Left ventricle myocardium inferior (tissue), 1 donor: ENCODE data around the gene LRRC70. TPM values are rescaled to one million over a fixed set of nuclear protein-coding genes. Genes with fewer than 3 reads are reported as not detected.
"Not testable (repeated sequence)": the region's sequence is repeated elsewhere in the genome, so short reads cannot be mapped to it uniquely, and the experiment has no call there.

Experiments
- DNase-seq: peaks from one replicate; pipeline ENCODE4 v3.0.0-alpha.2; 2020
- H3K27ac ChIP-seq: fragments of 200-600 bp; replicated peaks from 2 replicates; pipeline ENCODE4 v1.8.0; 2021
- H3K27me3 ChIP-seq: fragments of 200-600 bp; 2 replicates; pipeline ENCODE4 v1.8.0; 2021; ENCODE audit warnings: low read depth
- H3K36me3 ChIP-seq: fragments of 200-600 bp; 2 replicates; pipeline ENCODE4 v1.8.0; 2021
- H3K4me1 ChIP-seq: fragments of 200-600 bp; 2 replicates; pipeline ENCODE4 v1.8.0; 2021
- H3K4me3 ChIP-seq: fragments of 200-600 bp; 2 replicates; pipeline ENCODE4 v1.8.0; 2021; ENCODE audit warnings: mild to moderate bottlenecking, moderate library complexity
- H3K9me3 ChIP-seq: fragments of 200-600 bp; replicated peaks from 2 replicates; pipeline ENCODE4 v1.8.0; 2021
- intact Hi-C: fragments of 100-400 bp; cut with micrococcal nuclease; formaldehyde crosslinking; loops from one replicate; pipeline ENCODE4 v1.11.0; 2022
- total RNA-seq: library from RNA; stranded (reverse); fragmentation: NEBNext Ultra II Directional; extraction: Animal tissue kit (Norgen Biotek cat#: 25700); gene quantifications from one replicate; pipeline ENCODE4 v1.2.1, GENCODE V29; 2021
- TF ChIP-seq, protein P1 (sequence below): fragments of 200-600 bp; IDR thresholded peaks from 2 replicates; pipeline ENCODE4 v1.8.0; 2021; ENCODE audit warnings: antibody characterized with exemption, mild to moderate bottlenecking, borderline replicate concordance
- donor health status: DM: no; HTN: yes; CAD: no; lungs with severe emphysema.

Gene LRRC70
- total RNA-seq, 1 donor from 2014 or later = 0.77 TPM

DNA sequence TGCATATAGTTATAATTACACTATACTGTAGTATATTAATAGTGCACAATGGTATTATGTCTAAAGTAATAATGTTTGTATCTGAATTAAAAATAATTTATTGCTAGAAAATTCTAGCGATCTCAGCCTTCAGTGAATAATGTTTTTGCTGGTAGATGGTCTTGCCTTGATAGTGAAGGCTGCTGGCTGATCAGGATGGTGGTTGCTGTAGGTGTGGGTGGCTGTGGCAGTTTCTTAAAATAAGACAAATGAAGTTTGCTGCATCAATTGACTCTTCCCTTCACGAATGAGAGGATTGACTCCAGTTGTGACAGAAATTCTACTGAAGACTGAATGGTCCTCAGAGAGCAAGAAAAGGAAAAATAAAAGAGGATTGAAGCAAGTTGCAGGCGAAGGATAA lies 19.7 kb upstream of the LRRC70 start:
- peaks cover 50% of the 10 kb centered on the region for H3K36me3 ChIP-seq
- H3K4me1 ChIP-seq = peaks cover 5% of the 10 kb centered on the region
- intact Hi-C loops = no loop called here
- TF ChIP-seq, protein P1, sequence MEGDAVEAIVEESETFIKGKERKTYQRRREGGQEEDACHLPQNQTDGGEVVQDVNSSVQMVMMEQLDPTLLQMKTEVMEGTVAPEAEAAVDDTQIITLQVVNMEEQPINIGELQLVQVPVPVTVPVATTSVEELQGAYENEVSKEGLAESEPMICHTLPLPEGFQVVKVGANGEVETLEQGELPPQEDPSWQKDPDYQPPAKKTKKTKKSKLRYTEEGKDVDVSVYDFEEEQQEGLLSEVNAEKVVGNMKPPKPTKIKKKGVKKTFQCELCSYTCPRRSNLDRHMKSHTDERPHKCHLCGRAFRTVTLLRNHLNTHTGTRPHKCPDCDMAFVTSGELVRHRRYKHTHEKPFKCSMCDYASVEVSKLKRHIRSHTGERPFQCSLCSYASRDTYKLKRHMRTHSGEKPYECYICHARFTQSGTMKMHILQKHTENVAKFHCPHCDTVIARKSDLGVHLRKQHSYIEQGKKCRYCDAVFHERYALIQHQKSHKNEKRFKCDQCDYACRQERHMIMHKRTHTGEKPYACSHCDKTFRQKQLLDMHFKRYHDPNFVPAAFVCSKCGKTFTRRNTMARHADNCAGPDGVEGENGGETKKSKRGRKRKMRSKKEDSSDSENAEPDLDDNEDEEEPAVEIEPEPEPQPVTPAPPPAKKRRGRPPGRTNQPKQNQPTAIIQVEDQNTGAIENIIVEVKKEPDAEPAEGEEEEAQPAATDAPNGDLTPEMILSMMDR = no peak
- DNase-seq = no peak
- no peak overlapping the region for H3K4me3 ChIP-seq
- H3K9me3 ChIP-seq = no peaks in the 10 kb centered on the region
- no peaks in the 10 kb centered on the region for H3K27me3 ChIP-seq
- no peak overlapping the region for H3K27ac ChIP-seq

- TF ChIP-seq, protein P1 = no peak
- H3K4me1 ChIP-seq = peaks cover 5% of the 10 kb centered on the region
- intact Hi-C loops = no loop called here
These were observed 17.8 kb upstream of the LRRC70 start for GRCh38 chr5:62560786-62561185.

DNA sequence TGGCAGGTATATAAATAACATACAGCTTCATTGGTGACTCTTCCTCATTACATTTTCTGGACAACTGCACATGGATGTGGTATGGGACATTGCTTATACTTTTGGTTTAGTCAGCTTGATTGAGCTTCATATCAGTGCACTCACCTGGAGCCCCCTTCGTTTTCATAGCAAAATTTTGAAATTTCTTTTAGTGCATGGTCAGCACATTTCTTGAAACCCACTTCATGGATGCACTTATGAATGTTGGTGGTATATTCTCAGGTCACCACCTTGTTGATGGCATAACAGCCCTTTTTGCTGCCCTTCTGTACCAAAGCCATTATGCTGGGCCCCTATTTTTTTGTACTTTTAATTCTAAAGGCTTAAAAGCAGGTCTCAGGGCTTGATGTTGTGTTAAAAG lies 16.7 kb upstream of the LRRC70 start:
- Histone ChIP-seq H3K4me3 (no peak overlapping the region), H3K27me3 (no peaks in the 10 kb centered on the region), H3K27ac (no peak overlapping the region), H3K36me3 (peaks cover 56% of the 10 kb centered on the region), H3K4me1 (peaks cover 5% of the 10 kb centered on the region), H3K9me3 (peaks cover 17% of the 10 kb centered on the region)
- no peak for DNase-seq
- intact Hi-C loops = no loop called here
- TF ChIP-seq, protein P1 = no peak

More at GRCh38 chr5:62560786-62561185, 17.8 kb upstream of the LRRC70 start:
- Histone ChIP-seq H3K27ac (no peak overlapping the region), H3K27me3 (no peaks in the 10 kb centered on the region), H3K9me3 (peaks cover 6% of the 10 kb centered on the region), H3K36me3 (peaks cover 45% of the 10 kb centered on the region), H3K4me3 (no peak overlapping the region)
- no peak for DNase-seq

DNA sequence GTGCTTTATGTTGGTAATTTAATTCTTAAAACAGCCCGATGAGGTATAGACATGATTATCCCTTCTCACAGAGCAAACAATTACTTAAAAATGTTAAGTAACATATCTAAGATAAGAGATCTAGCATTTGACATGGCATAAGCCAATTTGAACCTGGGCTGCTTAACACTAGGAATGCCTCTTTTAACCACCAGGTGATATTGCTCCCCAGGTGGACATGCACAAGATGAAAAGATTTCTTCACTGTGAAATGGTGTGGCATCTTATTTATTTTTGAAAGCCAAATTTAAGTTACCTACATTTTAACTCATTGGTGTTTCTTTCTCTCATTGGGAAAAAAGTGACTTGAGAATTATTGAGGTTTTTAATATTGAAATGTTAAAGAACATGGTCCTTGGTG lies 15.8 kb upstream of the LRRC70 start:
- H3K4me3 ChIP-seq = no peak overlapping the region
- TF ChIP-seq, protein P1 = no peak
- peaks cover 66% of the 10 kb centered on the region for H3K36me3 ChIP-seq
- peaks cover 5% of the 10 kb centered on the region for H3K4me1 ChIP-seq
- no peak for DNase-seq
- intact Hi-C loops = no loop called here
- H3K9me3 ChIP-seq = peaks cover 27% of the 10 kb centered on the region
- no peak overlapping the region for H3K27ac ChIP-seq
- H3K27me3 ChIP-seq = no peaks in the 10 kb centered on the region

- Histone ChIP-seq H3K36me3 (peaks cover 67% of the 10 kb centered on the region), H3K9me3 (peaks cover 36% of the 10 kb centered on the region), H3K27me3 (no peaks in the 10 kb centered on the region), H3K4me3 (no peak overlapping the region), H3K27ac (no peak overlapping the region), H3K4me1 (peaks cover 5% of the 10 kb centered on the region)
- intact Hi-C loops = no loop called here
- TF ChIP-seq, protein P1 = no peak
- no peak for DNase-seq
These were observed 14.5 kb upstream of the LRRC70 start for GRCh38 chr5:62564101-62564500.

GRCh38 chr5:62565740-62566139 lies 12.9 kb upstream of the LRRC70 start:
- H3K4me1 ChIP-seq, H3K27me3 ChIP-seq, H3K4me3 ChIP-seq, DNase-seq, H3K27ac ChIP-seq, intact Hi-C loops: not testable (repeated sequence)
- H3K36me3 ChIP-seq = peaks cover 54% of the 10 kb centered on the region
- peaks cover 36% of the 10 kb centered on the region for H3K9me3 ChIP-seq
